ENCODE measurements around the gene MYO18B.

DNA sequence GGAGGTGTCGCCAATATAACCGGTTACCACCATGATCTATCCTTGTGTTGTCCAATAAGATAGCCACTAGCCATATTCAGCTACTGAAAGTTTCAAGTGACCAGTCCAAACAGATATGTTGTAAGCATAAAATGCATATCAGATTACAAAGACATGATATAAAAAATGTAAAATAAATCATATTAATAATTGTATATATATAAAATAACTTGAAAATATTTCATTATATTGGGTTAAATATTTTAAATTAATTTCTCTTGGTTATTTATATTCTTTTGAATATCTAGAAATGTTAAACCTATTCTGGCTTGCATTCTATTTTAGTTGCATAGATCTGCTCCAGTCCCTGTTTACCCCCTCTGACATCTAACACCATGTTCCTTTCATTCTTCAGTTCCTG, 305.5 kb downstream of the MYO18B start:
- TF ChIP-seq TAF1 (IDR thresholded peaks at IDR 0.05; ENCODE audit: low read depth) (no peak), RAD21 (IDR thresholded peaks at IDR 0.05; ENCODE audit: low read depth) (no peak), NFIC (IDR thresholded peaks at IDR 0.05) (no peak), CEBPB (IDR thresholded peaks at IDR 0.05) (no peak)
